Skin epidermis (tissue), 12 donors: ENCODE data around the gene ARMC3.
"Not testable (repeated sequence)": the region's sequence is repeated elsewhere in the genome, so short reads cannot be mapped to it uniquely, and the experiment has no call there.

Source experiments
- H3K27ac ChIP-seq, 21 experiments: fragments of 200-600 bp; sonication (generic) in 11 of 21; one replicate each; pipeline ENCODE4 v1.5.0; 2020; ENCODE audit warnings: mild to moderate bottlenecking in 3 of 21, inconsistent platforms in 2 of 21, moderate library complexity in 2 of 21
- H3K4me3 ChIP-seq, 7 experiments: fragments of 200-600 bp; sonication (generic) in 2 of 7; one replicate each; pipeline ENCODE4 v1.5.0; 2020; ENCODE audit warnings: inconsistent platforms in 2 of 7, mild to moderate bottlenecking in 2 of 7, moderate library complexity in 1 of 7

Gene ARMC3

DNA sequence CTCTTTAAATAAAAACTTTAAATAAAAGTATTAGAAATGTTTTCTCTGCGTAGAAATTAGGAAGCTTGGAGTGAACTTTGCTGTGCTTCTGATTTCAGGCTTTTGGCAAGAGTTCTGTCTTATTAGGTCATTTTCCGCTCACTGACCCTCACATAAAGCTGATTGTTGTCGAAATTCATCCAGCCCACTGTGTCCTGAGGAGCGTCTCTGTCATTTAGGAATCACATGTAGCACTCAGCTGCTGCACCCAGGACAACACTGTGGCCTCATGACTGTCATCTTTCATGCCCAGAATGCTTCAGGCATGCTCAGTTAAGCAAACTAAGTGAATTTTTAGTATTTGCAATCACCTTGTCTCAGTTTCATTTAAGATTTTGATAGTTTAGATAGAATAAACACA lies 109.7 kb downstream of the ARMC3 start:
- Histone ChIP-seq H3K27ac (no peak overlapping the region), H3K4me3 (no peak overlapping the region)

DNA sequence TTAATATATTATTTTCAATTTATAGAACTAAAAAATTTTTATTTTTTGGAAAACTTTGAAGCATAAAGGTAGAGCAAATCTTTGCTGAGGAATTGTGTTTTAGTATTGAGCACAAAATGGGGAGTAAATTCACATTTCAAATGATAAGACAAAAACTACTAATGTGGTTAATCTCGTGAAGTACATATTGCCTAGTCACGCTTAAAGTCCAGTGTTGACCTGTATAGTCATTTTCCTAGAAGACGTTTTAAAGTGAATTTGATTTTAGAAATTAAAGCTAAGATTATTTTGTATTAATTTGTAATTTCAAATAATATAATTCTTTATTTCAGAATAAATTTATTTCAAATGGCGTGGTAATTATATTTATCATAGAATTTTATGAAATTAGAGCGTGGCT lies 110.3 kb downstream of the ARMC3 start:
- Histone ChIP-seq H3K4me3 (no peak overlapping the region), H3K27ac (no peak overlapping the region)

DNA sequence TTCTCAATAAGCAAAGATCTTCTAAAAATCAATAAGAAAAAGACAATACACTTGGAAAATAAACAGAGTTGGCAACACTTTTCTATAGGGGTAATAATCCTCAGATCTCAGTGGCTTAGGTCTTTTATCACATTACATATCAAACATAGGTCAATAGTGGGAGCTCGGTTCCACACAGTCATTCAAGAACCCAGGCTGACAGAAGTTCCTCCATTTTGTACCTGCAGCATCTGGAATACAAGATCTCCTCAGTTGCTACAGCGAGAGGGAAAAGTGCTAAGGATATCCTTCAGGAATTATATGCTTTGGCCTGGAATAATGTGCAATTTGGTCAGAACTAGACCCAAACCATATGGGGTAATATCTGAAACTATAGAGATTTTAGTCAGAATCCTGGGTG lies 112.1 kb downstream of the ARMC3 start:
- no peak overlapping the region for H3K27ac ChIP-seq

DNA sequence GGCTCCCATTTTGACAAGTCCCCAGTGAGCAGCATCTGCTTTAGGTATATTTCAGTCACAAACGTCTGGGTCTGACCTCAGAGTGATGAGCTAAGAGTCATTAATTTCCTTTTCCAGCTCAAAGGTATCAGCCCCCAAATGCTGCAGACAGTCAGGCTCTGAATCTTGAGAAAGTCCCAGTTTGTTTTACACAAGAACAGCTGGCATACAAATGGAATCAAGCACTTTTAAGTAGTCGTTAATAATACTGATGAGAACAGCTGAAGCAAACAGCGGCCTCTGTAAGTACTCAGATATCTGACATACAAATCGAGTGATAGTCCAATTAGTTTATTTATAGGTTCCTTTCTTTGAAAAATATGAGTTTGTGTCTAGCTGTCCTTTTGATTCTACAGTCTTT lies 118.2 kb downstream of the ARMC3 start:
- no peak overlapping the region for H3K4me3 ChIP-seq

More for the DNA sequence above, 112.1 kb downstream of the ARMC3 start:
- no peak overlapping the region for H3K4me3 ChIP-seq

DNA sequence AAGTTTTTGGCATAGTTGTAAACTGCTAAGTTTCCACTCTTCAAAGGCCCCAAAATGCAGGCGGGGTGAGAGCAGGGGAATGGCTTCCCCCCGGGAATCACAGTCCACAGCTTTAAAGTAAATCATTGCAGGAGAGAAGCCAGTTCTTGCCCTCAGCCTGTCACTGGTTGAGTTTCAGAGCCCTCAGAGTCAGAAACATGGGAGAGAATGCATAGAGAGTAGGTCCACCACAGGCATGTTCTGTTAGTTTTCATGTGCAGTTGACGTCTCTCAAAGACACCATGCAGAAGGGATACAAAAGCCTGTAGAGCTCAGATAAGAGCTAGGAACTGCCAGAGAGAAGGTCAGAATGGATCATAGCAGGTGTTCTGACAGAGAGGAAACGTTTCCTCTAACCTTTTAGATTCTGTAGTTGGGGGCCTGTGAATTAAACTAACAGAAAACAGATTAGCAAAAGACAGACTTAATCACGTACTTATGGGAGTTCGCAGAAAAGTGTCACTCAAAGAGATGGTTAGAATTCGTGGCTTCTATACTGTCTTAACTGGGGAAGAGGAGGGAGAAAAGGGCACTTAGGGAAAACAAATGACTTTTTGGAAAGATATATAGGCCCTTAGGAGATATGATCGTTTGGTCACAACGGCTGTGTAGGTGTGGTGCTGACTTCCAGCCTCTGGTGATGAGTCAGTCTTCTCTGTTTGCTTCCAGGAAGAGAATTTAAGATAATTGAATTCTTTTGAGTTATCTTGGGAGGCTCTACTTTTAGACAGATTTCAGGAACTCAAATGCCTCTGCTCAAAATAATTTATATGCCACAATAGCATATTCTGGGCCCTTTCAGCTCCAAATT lies 119.6 kb downstream of the ARMC3 start:
- peak overlapping the region in 1 of 21 experiments; percentile 12 for H3K27ac ChIP-seq
- H3K4me3 ChIP-seq: no peak overlapping the region

More for the DNA sequence above, 118.2 kb downstream of the ARMC3 start:
- no peak overlapping the region for H3K27ac ChIP-seq

DNA sequence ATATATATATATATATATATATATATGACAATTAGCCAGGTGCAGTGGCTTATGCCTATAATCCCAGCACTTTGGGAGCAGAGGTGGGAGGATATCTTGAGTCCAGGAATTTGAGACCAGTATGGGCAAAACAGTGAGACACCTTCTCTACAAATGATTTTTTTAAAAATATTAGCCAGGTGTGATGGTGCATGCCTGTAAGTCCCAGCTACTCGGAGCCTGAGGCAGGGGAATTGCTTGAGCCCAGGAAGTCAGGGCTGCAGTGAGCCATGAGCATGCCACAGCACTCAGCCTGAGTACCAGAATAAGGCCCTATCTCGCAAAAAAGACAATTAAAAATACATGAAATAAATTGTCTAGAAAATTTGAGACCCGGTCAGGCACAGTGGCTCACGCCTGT lies 120.3 kb downstream of the ARMC3 start:
- H3K27ac ChIP-seq: no peak overlapping the region
- H3K4me3 ChIP-seq: no peak overlapping the region

DNA sequence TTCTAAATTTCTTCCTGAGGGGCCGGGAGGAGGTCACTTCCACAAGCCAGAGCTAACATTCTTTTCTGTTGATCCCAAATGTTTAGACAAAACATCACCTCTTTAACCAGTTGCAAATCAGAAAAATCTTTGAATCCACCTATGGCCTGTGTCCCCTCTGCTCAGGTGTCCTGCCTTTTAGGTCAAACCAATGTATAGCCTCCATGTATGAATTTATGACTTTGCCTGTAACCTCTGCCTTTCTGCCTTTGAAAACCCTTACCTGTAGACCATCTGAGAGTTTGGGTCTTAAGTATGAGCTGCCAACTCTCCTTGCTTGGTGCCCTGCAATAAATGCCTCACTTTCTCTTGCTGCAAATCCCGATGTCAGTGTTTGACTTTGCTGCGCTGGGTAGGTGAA lies 123.4 kb downstream of the ARMC3 start:
- Histone ChIP-seq H3K27ac (no peak overlapping the region), H3K4me3 (no peak overlapping the region)

DNA sequence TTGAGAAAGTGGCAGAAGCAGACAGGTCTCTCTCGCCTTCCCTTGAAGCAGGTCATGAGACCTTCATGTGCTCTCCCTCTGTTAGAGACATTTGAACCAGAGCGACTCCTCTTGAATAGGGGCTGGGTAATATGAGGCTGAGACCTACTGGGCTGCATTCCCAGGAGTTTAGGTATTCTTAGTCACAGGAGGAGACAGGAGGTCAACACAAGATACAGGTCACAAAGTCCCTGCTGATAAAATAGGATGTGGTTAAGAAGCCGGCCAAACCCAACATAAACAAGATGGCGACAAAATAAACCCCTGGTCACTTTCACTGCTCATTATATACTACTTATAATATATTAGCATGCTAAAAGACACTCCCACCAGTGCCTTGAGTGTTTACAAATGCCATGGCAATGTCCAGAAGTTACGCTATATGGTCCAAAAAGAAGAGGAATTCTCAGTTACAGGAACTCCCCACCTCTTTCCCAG lies 124.0 kb downstream of the ARMC3 start:
- no peak overlapping the region for H3K27ac ChIP-seq
- H3K4me3 ChIP-seq: no peak overlapping the region

DNA sequence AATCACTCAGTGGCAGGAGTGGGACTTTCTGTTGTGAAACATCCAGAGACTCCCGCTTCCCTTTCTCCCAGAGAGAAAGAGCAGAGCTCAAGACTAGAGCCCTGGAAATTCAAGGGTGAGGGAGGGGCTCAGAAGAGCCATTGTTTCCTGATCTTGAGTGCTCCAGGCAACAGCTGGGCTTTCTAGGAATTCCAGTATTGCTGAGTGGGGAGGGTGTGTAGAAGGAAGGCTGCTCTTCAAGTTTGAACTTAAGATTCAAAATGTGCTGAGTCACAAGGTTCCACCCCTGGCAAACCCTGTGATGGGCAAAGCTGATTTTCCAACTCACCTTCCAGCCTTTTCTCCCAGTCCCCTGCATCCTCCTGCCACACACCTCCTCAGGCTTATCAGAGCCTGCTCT lies 125.2 kb downstream of the ARMC3 start:
- Histone ChIP-seq H3K27ac (no peak overlapping the region), H3K4me3 (no peak overlapping the region)

DNA sequence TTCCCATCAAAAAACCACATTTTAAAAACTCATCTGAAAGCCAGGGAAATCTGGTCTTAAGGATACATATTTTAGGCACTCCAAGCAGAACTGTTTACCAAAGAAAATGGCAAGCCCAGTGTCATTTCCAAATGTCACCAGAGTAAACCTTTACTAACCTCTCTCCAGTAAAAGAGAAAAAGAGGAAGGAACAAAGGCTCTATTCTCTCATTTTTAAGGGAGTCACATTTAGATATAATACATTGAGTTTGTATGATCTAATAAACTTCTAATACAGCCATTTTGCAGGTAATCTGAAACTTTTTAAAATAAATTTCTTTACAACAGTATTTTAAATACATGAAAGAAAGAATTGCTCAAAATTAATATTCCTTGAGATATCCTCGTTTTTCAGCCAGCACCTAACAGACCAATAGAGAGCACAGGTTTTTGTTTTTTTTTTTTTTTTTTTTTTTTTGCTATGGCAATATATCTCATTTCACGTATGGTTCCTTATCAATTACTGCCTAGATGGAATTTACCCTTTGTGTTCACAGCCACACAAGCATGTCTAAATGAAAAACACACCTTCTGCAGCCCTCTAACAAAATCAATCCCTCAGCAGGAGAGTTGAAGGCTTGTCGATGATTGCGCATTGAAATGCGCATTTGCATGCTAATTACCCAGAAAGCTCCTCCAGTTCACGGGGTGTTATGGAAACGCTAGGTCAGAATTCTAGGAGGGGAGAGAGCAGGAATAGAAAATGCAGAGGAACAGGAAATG lies 127.8 kb downstream of the ARMC3 start:
- no peak overlapping the region for H3K27ac ChIP-seq

DNA sequence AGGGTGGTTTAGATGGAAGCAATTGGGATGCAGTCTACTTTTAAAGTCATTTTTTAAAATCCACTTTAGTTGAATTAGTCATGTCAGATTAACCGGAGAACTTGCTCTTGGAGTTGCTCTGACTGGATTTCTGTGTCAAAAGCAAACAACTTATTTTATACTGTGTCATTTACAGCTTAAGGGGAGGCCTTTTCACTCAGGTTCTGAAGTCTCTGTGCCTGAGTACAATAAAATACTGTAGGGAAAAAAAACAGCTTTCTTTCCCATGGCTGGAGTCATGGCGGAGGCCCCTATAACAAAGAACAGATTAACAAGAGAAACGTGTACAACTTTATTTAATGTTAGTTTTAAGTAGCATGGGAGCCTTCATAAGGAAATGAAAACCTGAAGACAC lies 128.3 kb downstream of the ARMC3 start:
- H3K4me3 ChIP-seq: no peak overlapping the region
- H3K27ac ChIP-seq: no peak overlapping the region

More for the DNA sequence above, 127.8 kb downstream of the ARMC3 start:
- no peak overlapping the region for H3K4me3 ChIP-seq

DNA sequence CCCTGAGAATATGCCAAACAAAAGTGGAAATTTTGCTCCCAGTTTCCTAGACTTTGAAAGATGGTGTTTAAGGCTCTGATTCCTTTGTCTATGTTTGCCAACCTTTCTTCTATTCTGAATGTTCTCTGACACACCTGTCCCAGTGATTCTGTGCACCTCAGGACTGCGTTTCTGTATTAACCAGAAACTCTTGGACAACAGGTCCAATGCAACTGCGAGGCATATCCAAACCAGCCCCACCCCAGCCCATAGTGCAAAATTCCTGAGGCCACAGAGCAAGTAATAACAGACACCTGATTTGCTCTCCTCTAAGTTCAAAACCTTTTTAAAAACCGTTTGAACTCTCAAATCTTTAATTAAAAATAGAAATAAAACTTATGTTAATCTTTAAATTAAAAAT lies 130.5 kb downstream of the ARMC3 start:
- Histone ChIP-seq H3K27ac (no peak overlapping the region), H3K4me3 (no peak overlapping the region)

DNA sequence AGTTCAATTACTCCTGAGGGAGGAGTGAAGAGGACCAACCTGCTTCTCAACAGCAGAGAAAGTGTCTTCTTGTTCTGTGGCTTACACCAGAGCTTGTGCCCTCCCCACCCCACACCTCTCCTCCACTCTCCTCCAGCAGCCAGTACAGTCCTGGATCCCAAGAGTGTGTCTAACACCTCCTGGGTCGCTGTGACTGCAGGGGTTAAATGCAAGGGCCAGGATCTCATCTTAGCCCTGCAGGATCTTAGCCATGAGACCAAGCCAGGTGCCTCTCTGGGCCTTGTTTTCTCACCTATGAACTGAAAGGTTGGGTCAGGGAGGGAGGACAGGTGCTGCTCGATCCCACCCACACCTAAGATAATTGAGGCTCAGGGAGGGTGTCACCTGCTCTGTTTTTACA lies 133.1 kb downstream of the ARMC3 start:
- no peak overlapping the region for H3K27ac ChIP-seq

DNA sequence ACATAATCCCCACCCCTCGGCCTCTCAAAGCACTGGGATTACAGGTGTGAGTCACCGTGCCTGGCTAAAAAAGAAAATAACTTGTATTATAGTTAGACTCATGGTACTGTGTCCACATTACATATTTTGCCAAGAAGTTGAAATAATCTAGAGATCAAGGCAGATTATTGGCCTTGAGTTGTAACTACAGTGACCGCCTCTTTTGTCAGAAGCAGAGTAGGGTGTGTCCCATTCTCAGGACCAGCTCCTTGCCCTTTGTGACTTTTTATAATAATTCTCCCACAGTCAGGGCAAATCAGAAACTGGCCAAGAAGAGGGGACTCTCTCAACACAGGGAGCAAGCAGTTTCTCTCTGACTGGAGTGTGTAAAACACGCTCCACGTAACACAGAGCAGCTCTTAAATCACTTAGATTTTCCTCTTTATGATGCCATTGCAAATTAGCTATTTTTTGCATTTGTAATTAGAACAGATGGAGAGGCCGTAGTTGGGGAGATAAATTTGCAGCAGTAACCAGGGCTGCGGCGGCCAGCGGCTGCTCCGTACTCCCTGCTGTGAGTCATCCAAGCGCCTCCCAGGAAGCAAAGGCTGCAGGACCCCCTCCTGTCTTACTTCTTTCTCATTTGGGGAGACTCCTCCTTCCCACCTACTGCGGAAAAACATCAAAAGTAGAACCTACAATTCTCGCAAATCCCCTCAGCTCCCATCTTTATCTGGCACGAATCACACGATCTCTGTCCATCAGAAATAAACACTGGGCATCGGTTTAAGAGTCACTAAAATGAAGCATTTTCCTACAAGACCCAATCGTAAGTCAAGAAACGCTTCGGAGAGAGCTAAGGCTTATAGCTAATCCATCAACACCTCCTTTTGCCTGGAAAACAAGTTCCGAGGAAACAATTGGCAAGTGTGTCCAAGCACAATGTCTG lies 135.5 kb downstream of the ARMC3 start:
- no peak overlapping the region for H3K27ac ChIP-seq
- no peak overlapping the region for H3K4me3 ChIP-seq

More for the DNA sequence above, 133.1 kb downstream of the ARMC3 start:
- no peak overlapping the region for H3K4me3 ChIP-seq

DNA sequence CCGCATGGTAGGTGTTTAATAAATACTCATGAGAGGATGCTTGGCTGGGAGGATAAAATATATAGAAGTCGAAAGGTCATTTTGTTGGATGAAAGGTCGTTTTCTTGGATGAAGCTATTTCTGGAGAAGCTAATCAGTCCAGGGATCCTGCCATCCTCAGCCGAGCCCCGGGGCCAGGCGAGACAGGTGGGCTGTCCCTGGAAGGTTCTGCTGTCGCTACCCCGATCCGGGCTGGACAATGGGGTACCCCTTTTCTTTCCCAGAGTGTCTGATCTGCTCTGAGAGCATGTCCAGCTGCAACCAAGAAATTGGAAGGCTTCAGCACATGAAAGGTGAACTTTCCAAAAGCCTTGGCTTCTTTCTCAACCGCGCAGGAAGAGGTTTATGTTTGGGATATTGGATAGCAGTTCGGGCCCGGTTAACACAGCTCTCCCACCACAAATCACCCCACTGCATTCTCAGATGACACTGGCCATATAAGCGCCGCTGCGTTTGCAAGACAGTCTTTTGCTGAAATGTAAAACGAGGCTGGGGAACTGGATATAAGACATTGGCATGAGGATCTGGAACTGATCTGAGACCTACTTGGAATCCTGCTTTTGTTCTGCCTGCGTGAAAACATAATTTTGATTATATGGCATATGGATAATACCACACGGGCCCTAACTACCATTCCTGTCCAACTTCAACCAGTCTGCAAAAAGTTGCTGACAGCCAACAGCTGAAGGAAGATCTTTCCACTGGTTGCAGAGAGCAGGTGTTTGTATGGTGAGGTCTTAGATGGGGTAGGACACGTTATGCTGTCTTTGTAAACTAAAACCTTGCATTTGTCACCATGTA lies 136.3 kb downstream of the ARMC3 start:
- Histone ChIP-seq H3K4me3 (no peak overlapping the region), H3K27ac (no peak overlapping the region)

DNA sequence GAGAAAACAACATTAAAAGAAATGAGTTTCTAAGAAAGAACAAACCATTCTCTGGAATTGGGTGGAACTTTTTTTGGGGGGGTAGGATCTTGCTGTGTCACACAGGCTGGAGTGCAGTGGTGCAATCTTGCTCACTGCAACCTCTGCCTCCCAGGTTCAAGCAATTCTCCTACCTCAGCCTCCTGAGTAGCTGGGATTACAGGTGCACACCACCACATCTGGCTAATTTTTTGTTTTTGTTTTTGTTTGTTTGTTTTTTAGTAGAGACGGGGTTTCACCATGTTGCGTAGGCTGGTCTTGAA lies 136.9 kb downstream of the ARMC3 start:
- not testable (repeated sequence) for H3K27ac ChIP-seq, H3K4me3 ChIP-seq

DNA sequence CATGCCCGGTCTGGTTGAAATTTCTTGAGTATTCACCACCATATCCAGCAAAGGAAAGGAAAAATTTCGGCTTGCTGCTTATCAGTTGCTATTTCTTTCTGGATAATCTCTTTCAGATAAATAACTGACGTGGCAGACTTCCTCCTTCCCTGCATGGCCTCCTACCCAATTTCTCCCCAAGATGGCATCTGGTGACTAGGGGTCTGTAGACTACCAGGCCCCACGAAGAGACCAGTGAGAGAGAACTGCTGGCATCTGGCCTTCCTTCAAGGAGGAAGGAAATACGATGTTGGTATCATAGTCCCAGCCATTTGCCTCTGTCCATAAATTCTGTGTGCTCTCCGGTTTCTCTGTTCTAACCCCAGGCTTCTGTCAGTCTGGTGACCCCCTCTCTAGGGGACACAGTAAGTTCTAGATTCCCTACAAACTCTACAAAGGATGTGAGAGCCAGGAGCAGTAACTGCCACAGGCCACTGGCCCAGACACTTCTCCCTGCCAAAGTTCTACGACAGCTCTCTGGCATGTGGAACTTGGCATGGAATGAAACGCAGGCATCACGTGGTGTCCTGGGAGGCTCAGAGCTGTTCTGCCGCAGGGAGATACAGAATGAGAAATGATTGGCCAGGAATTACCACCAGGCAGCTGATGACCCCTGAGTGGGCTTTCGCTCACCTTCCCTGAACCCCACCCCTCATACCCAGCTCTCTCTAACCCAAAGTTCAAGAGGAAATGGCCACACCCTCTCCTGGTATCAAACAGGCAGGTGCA lies 137.5 kb downstream of the ARMC3 start:
- H3K27ac ChIP-seq: peak overlapping the region in 1 of 21 experiments; percentile 1
- H3K4me3 ChIP-seq: no peak overlapping the region

DNA sequence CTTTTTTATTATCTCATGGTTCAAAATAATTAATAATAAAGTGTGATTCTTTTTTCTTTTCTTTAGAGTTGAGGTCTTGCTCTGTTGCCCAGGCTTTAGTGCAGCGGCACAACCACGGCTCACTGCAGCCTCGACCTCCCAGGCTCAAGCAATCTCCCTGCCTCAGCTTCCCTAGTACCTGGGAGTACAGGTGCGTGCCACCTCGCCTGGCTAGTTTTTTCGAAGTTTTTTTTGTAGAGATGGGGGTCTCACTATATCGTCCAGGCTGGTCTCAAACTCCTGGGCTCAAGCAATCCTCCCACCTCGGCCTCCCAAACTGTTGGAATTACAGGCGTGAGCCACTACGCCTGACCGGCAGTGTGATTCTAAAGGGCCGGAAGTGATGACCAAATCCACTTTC lies 139.5 kb downstream of the ARMC3 start:
- no peak overlapping the region for H3K27ac ChIP-seq

More for the DNA sequence above, 139.5 kb downstream of the ARMC3 start:
- no peak overlapping the region for H3K4me3 ChIP-seq
